A549 treated with CORT108297 at 1 μM for 4 hours (cell line): ENCODE measurements around the gene PHTF2. TPM values are rescaled to one million over a fixed set of nuclear protein-coding genes. Genes with fewer than 3 reads are reported as not detected.

ENCODE experiments used
- total RNA-seq: library from RNA; stranded (reverse); fragments of 200-300 nt; extraction: Qiagen RNA extraction; gene quantifications from 5 replicates; pipeline ENCODE4 v1.2.3, GENCODE V29; 2022

PHTF2 gene
- total RNA-seq = 10.2 to 14.6 TPM (median 14.5 TPM) in 5 replicates

GRCh38 chr7:77798394-77799077, at the start of gene PHTF2, which contains the start of gene TMEM60:
Gene PHTF2, plus strand, starts transcription at chr7:77798773.
Gene TMEM60, minus strand, starts transcription at chr7:77798434. Its CDS starts 4,061 bp downstream, at chr7:77794373.

Other genes starting within 250 kb of the PHTF2 start
- gene RSBN1L, start 102.3 kb upstream of the PHTF2 start, total RNA-seq = 8.1 to 11.0 TPM (median 8.8 TPM) in 5 replicates
- gene TMEM60, start 339 bp upstream of the PHTF2 start, total RNA-seq = 22.2 to 28.5 TPM (median 25.8 TPM) in 5 replicates